ENCODE measurements around the gene RUNX2. TPM values are rescaled to one million over a fixed set of nuclear protein-coding genes. Genes with fewer than 3 reads are reported as not detected.

The RUNX2 gene
- polyA plus RNA-seq, 1 donor (not counting 4 experiments of a cell fraction or from before 2014, with no cell fraction given), result 1.4 TPM

DNA sequence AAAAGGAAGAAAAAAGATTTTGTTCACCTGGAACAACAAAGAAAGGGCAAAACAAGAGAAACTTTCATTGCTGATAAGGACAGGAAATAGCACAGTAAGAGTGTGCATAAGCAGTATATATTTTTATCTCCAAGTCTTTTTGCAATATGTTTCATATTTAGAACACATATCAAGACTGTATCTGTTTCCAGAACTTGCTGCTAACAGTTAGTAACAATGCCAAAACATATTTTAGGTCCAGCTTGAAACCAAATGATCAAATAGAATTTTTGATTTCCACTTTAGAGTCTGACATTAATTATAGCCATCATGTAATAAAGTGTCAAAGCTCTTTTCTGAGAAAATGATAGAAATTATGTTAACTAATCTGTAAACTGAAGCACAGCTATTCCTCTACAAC lies 193.1 kb downstream of the RUNX2 start:
- Histone ChIP-seq H3K36me3 (ENCODE audit: control insufficient read depth in 2 of 2, extremely low read depth in 1 of 2, insufficient read depth in 2 of 2, low read length in 2 of 2) (no peaks in the 10 kb centered on the region), H3K9ac (ENCODE audit: control insufficient read depth, extremely low read depth, insufficient read depth, low read length) (no peak overlapping the region), H2AFZ (ENCODE audit: control insufficient read depth, low read length) (no peak overlapping the region), H3K79me2 (ENCODE audit: control insufficient read depth, insufficient read depth, low read length) (no peaks in the 10 kb centered on the region), H3K4me2 (ENCODE audit: control insufficient read depth, extremely low read depth, insufficient read depth, low read depth, low read length) (no peak overlapping the region), H3K9me3 (ENCODE audit: control insufficient read depth, low read depth, low read length) (no peaks in the 10 kb centered on the region), H3K4me3 (ENCODE audit: control insufficient read depth in 2 of 3, extremely low read depth in 1 of 3, insufficient read depth in 2 of 3, low read depth in 1 of 3, low read length in 3 of 3) (no peak overlapping the region), H3K27ac (ENCODE audit: control insufficient read depth, insufficient read depth, low read length) (no peak overlapping the region), H3K4me1 (ENCODE audit: control insufficient read depth, extremely low read depth, insufficient read depth, low read length) (no peaks in the 10 kb centered on the region), H4K20me1 (ENCODE audit: control insufficient read depth, extremely low read depth, insufficient read depth, low read length) (no peaks in the 10 kb centered on the region), H3K9me1 (ENCODE audit: control insufficient read depth, extremely low read depth, insufficient read depth, low read length) (no peaks in the 10 kb centered on the region), H3K27me3 (ENCODE audit: control insufficient read depth, extremely low read depth, insufficient read depth, low read length) (no peaks in the 10 kb centered on the region)
- no peak for TF ChIP-seq EZH2 (IDR thresholded peaks at IDR 0.05; ENCODE audit: low read length)
- TF ChIP-seq, protein P1, sequence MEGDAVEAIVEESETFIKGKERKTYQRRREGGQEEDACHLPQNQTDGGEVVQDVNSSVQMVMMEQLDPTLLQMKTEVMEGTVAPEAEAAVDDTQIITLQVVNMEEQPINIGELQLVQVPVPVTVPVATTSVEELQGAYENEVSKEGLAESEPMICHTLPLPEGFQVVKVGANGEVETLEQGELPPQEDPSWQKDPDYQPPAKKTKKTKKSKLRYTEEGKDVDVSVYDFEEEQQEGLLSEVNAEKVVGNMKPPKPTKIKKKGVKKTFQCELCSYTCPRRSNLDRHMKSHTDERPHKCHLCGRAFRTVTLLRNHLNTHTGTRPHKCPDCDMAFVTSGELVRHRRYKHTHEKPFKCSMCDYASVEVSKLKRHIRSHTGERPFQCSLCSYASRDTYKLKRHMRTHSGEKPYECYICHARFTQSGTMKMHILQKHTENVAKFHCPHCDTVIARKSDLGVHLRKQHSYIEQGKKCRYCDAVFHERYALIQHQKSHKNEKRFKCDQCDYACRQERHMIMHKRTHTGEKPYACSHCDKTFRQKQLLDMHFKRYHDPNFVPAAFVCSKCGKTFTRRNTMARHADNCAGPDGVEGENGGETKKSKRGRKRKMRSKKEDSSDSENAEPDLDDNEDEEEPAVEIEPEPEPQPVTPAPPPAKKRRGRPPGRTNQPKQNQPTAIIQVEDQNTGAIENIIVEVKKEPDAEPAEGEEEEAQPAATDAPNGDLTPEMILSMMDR (optimal IDR thresholded peaks at IDR 0.05 in 1 of 3, IDR thresholded peaks at IDR 0.05 in 1 of 3, conservative IDR thresholded peaks at IDR 0.05 in 1 of 3; ENCODE audit: extremely low read depth in 1 of 3, insufficient read depth in 2 of 3, low read length in 3 of 3), result no peak
- DNase-seq (ENCODE audit: low read depth, low spot score), result no peak
- no peak for FAIRE-seq
- dilution Hi-C loops (cut with MboI; ENCODE audit: extremely low pct_ligation_motif_present, low sequenced_read_pairs), result no loop called here

DNA sequence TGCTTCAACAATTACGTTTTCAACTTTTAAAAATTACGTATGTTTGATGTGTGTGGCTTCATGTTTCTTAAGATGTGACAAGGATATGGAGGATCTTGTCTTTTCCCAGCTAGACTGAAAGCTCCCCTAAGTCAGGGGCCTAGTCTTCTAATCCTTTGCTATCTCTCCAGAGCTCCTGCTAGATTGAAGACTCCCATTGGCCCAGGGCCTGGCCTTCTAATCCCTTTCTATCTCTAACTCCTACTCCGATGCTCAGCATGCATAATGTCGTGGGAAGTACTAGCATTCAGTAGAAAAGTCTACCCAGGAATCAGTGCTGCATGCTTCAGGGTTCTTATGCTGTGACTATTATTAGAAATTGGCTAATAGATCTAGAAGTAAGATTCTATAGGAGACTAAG lies 194.4 kb downstream of the RUNX2 start:
- Histone ChIP-seq H3K9me1 (ENCODE audit: control insufficient read depth, extremely low read depth, insufficient read depth, low read length) (no peaks in the 10 kb centered on the region), H3K27ac (ENCODE audit: control insufficient read depth, insufficient read depth, low read length) (no peak overlapping the region), H4K20me1 (ENCODE audit: control insufficient read depth, extremely low read depth, insufficient read depth, low read length) (no peaks in the 10 kb centered on the region), H3K79me2 (ENCODE audit: control insufficient read depth, insufficient read depth, low read length) (no peaks in the 10 kb centered on the region), H3K4me2 (ENCODE audit: control insufficient read depth, extremely low read depth, insufficient read depth, low read depth, low read length) (no peak overlapping the region), H3K36me3 (ENCODE audit: control insufficient read depth in 2 of 2, extremely low read depth in 1 of 2, insufficient read depth in 2 of 2, low read length in 2 of 2) (no peaks in the 10 kb centered on the region), H3K9me3 (ENCODE audit: control insufficient read depth, low read depth, low read length) (no peaks in the 10 kb centered on the region), H2AFZ (ENCODE audit: control insufficient read depth, low read length) (no peak overlapping the region), H3K4me3 (ENCODE audit: control insufficient read depth in 2 of 3, extremely low read depth in 1 of 3, insufficient read depth in 2 of 3, low read depth in 1 of 3, low read length in 3 of 3) (no peak overlapping the region), H3K9ac (ENCODE audit: control insufficient read depth, extremely low read depth, insufficient read depth, low read length) (no peak overlapping the region), H3K27me3 (ENCODE audit: control insufficient read depth, extremely low read depth, insufficient read depth, low read length) (no peaks in the 10 kb centered on the region), H3K4me1 (ENCODE audit: control insufficient read depth, extremely low read depth, insufficient read depth, low read length) (no peaks in the 10 kb centered on the region)
- FAIRE-seq, result peak; percentile 58
- no peak for TF ChIP-seq EZH2 (IDR thresholded peaks at IDR 0.05; ENCODE audit: low read length)
- TF ChIP-seq, protein P1 (optimal IDR thresholded peaks at IDR 0.05 in 1 of 3, IDR thresholded peaks at IDR 0.05 in 1 of 3, conservative IDR thresholded peaks at IDR 0.05 in 1 of 3; ENCODE audit: extremely low read depth in 1 of 3, insufficient read depth in 2 of 3, low read length in 3 of 3), result no peak
- dilution Hi-C loops (cut with MboI; ENCODE audit: extremely low pct_ligation_motif_present, low sequenced_read_pairs), result no loop called here
- DNase-seq (ENCODE audit: low read depth, low spot score), result no peak
